HepG2 (cell line): ENCODE data around the gene ITPK1. TPM values are rescaled to one million over a fixed set of nuclear protein-coding genes. Genes with fewer than 3 reads are reported as not detected.

ENCODE experiments used
- BORCS8-MEF2B ChIP-seq: sonication (generic); formaldehyde crosslinking; IDR thresholded peaks from 2 replicates; pipeline ENCODE4 v1.8.0; 2022; ENCODE audit warnings: mild to moderate bottlenecking, missing genetic modification reagents
- DR1 ChIP-seq: sonication (generic); formaldehyde crosslinking; IDR thresholded peaks from 2 replicates; pipeline ENCODE4 v1.8.0; 2021; ENCODE audit warnings: mild to moderate bottlenecking, missing genetic modification reagents, inconsistent platforms
- ZKSCAN1 ChIP-seq: fragments of 150-350 bp; IDR thresholded peaks from 2 replicates; pipeline ENCODE4 v1.6.1; 2014; ENCODE audit warnings: low read length
- polyA plus RNA-seq, 8 experiments: library from polyadenylated mRNA; depleted of rRNA in 3 of 8; stranded (reverse) in 7 of 8; unstranded in 1 of 8; fragments of >200 nt; fragmentation: Illumina TruSeq in 4 of 8; extraction: Trizol in 4 of 8; gene quantifications; 2 replicates each; pipeline versions ENCODE4 v1.2.1 to v1.2.3, GENCODE V29; 2011 to 2016; ENCODE audit warnings: low read depth in 4 of 8, missing spikeins in 1 of 8, mixed read lengths in 1 of 8; ENCODE audit not compliant: insufficient read depth in 1 of 8
- total RNA-seq, 5 experiments: library from RNA; depleted of rRNA; stranded (reverse); fragments of >200 nt; fragmentation: Illumina TruSeq; extraction: Trizol; gene quantifications; 2 replicates each; pipeline ENCODE4 v1.2.3, GENCODE V29; 2016; ENCODE audit warnings: low read depth in 1 of 5
- TF ChIP-seq, protein P1 (sequence below): sonication (generic); formaldehyde crosslinking; conservative IDR thresholded peaks from 2 replicates; pipeline ENCODE4 v1.4.0; 2020; ENCODE audit warnings: missing genetic modification reagents
- TF ChIP-seq, protein P2 (sequence below): sonication (generic); formaldehyde crosslinking; IDR thresholded peaks from 2 replicates; pipeline ENCODE4 v1.4.0; 2020; ENCODE audit warnings: missing genetic modification reagents

The ITPK1 gene
- total and polyA plus RNA-seq, 2 of the 13 experiments (the other 11 are each of a cell fraction or from before 2014, with no cell fraction given) = 20.5 to 47.5 TPM

DNA sequence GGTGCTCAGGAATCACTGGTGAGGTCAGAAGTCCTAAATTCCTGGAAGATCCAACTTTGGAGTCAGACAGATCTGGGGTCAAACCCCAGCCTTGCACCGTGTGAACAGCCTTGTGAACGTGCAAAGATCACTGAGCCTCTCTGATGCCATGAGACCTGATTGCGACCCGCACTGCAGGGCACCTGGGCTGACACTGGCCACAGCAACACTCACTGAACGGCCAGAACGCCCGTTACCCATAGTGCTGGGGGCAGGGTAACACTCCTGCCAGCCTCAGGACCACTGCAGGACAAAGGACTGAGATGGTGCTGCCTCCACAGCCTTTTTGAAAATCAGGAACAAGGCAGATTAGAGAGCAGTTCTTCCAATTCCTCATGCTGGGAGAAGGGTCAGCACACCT lies 164.5 kb downstream of the ITPK1 start (continued):
- no peak for TF ChIP-seq ZKSCAN1
- TF ChIP-seq BORCS8-MEF2B (CRISPR knock-in tag) = no peak
- TF ChIP-seq DR1 (CRISPR knock-in tag) = no peak
- TF ChIP-seq, protein P1, sequence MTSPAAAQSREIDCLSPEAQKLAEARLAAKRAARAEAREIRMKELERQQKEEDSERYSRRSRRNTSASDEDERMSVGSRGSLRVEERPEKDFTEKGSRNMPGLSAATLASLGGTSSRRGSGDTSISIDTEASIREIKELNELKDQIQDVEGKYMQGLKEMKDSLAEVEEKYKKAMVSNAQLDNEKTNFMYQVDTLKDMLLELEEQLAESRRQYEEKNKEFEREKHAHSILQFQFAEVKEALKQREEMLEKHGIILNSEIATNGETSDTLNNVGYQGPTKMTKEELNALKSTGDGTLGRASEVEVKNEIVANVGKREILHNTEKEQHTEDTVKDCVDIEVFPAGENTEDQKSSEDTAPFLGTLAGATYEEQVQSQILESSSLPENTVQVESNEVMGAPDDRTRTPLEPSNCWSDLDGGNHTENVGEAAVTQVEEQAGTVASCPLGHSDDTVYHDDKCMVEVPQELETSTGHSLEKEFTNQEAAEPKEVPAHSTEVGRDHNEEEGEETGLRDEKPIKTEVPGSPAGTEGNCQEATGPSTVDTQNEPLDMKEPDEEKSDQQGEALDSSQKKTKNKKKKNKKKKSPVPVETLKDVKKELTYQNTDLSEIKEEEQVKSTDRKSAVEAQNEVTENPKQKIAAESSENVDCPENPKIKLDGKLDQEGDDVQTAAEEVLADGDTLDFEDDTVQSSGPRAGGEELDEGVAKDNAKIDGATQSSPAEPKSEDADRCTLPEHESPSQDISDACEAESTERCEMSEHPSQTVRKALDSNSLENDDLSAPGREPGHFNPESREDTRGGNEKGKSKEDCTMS (CRISPR knock-in tag) = no peak
- TF ChIP-seq, protein P2, sequence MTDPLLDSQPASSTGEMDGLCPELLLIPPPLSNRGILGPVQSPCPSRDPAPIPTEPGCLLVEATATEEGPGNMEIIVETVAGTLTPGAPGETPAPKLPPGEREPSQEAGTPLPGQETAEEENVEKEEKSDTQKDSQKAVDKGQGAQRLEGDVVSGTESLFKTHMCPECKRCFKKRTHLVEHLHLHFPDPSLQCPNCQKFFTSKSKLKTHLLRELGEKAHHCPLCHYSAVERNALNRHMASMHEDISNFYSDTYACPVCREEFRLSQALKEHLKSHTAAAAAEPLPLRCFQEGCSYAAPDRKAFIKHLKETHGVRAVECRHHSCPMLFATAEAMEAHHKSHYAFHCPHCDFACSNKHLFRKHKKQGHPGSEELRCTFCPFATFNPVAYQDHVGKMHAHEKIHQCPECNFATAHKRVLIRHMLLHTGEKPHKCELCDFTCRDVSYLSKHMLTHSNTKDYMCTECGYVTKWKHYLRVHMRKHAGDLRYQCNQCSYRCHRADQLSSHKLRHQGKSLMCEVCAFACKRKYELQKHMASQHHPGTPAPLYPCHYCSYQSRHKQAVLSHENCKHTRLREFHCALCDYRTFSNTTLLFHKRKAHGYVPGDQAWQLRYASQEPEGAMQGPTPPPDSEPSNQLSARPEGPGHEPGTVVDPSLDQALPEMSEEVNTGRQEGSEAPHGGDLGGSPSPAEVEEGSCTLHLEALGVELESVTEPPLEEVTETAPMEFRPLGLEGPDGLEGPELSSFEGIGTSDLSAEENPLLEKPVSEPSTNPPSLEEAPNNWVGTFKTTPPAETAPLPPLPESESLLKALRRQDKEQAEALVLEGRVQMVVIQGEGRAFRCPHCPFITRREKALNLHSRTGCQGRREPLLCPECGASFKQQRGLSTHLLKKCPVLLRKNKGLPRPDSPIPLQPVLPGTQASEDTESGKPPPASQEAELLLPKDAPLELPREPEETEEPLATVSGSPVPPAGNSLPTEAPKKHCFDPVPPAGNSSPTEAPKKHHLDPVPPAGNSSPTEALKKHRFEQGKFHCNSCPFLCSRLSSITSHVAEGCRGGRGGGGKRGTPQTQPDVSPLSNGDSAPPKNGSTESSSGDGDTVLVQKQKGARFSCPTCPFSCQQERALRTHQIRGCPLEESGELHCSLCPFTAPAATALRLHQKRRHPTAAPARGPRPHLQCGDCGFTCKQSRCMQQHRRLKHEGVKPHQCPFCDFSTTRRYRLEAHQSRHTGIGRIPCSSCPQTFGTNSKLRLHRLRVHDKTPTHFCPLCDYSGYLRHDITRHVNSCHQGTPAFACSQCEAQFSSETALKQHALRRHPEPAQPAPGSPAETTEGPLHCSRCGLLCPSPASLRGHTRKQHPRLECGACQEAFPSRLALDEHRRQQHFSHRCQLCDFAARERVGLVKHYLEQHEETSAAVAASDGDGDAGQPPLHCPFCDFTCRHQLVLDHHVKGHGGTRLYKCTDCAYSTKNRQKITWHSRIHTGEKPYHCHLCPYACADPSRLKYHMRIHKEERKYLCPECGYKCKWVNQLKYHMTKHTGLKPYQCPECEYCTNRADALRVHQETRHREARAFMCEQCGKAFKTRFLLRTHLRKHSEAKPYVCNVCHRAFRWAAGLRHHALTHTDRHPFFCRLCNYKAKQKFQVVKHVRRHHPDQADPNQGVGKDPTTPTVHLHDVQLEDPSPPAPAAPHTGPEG = no peak
- TF ChIP-seq, all 625 proteins: peak for 0
